Measurements from ENCODE around the gene BAZ1B. TPM values are rescaled to one million over a fixed set of nuclear protein-coding genes. Genes with fewer than 3 reads are reported as not detected.

The BAZ1B gene
- total and polyA plus RNA-seq, 2 of the 4 experiments (the other 2 are of a cell fraction), result 20.2 to 45.0 TPM

GRCh38 chr7:73547841-73548240, 25.7 kb upstream of the BAZ1B start:
- H4K91ac ChIP-seq (ENCODE audit: insufficient read depth, low read depth, low read length), result no peak overlapping the region
- no peak overlapping the region for H3K27ac ChIP-seq (ENCODE audit: insufficient read depth, low read length)
- CTCF ChIA-PET, result interaction anchor here (1.1 kb wide), 1 partner anchor 27 kb away, joined by 3 read pairs; no protein-coding TSS in a partner anchor
- no peak overlapping the region for H2AK5ac ChIP-seq (ENCODE audit: low read depth, low read length)
- H3K79me1 ChIP-seq (ENCODE audit: low read depth in 1 of 2, low read length in 2 of 2), result peaks cover 48 to 83% of the 10 kb centered on the region in 2 experiments
- H3K36me3 ChIP-seq (ENCODE audit: control insufficient read depth, insufficient read depth, low read length), result peaks cover 31% of the 10 kb centered on the region
- in situ Hi-C loops (cut with MboI; ENCODE audit: low sequenced_read_pairs), result no loop called here
- H2BK5ac ChIP-seq (ENCODE audit: low read depth, low read length, poor library complexity, severe bottlenecking), result no peak overlapping the region
- ATAC-seq (ENCODE audit: low read depth) (no peak), DNase-seq (no peak)
- H3K9me3 ChIP-seq (ENCODE audit: control insufficient read depth, insufficient read depth, low read length), result no peaks in the 10 kb centered on the region
- no peak overlapping the region for H4K5ac ChIP-seq (ENCODE audit: low read depth, low read length)
- H3K27me3 ChIP-seq (ENCODE audit: control insufficient read depth, insufficient read depth, low read length), result no peaks in the 10 kb centered on the region
- no peak overlapping the region for H3K14ac ChIP-seq (replicated peaks; ENCODE audit: low read depth, low read length)
- H4K8ac ChIP-seq (ENCODE audit: low read depth in 2 of 2, low read length in 2 of 2), result no peak overlapping the region
- H3K4me2 ChIP-seq (ENCODE audit: low read depth, low read length), result no peak overlapping the region
- H2BK120ac ChIP-seq (ENCODE audit: low read depth, low read length), result no peak overlapping the region
- no peak overlapping the region for H3K23ac ChIP-seq (ENCODE audit: low read depth, low read length)
- WGBS, 2 experiments (ENCODE audit: extremely low coverage in 2 of 2, insufficient read length in 1 of 2), result 100% methylated on average over 4 of the region's 9 CpGs; no CpG with 5 or more reads in 1 of the 2 experiments
- H3K4me3 ChIP-seq (ENCODE audit: insufficient read depth, low read depth, low read length), result no peak overlapping the region
- H2AK9ac ChIP-seq (replicated peaks; ENCODE audit: low read depth, low read length, poor library complexity), result no peak overlapping the region
- dilution Hi-C loops (cut with HindIII; ENCODE audit: low sequenced_read_pairs, unreplicated experiment), result no loop called here
- no peak overlapping the region for H2BK20ac ChIP-seq (ENCODE audit: low read depth, low read length)
- intact Hi-C loops (cut with micrococcal nuclease), result no loop called here
- no TSS peak for BruUV-seq (replicated peaks)
- 0 out of 2 replicates have a peak, but pooled peaks cover 9% of the 10 kb centered on the region for H3K9me1 ChIP-seq (ENCODE audit: insufficient read depth, low read length)
- no peaks in the 10 kb centered on the region for H3K4me1 ChIP-seq (ENCODE audit: control insufficient read depth, insufficient read depth, low read length)
- no peak overlapping the region for H3K9ac ChIP-seq (ENCODE audit: low read depth, low read length)
- H2AFZ ChIP-seq (replicated peaks; ENCODE audit: low read length, poor library complexity), result no peak overlapping the region
- no peak for TF ChIP-seq POLR2A (IDR thresholded peaks at IDR 0.05; ENCODE audit: low read depth, low read length)
- no peak for TF ChIP-seq MXI1 (IDR thresholded peaks at IDR 0.05; ENCODE audit: borderline replicate concordance, low read depth, low read length)
- TF ChIP-seq CHD1 (IDR thresholded peaks at IDR 0.05; ENCODE audit: low read depth, low read length), result no peak
- no peak for TF ChIP-seq BHLHE40 (IDR thresholded peaks at IDR 0.05; ENCODE audit: low read depth, low read length)
- TF ChIP-seq CEBPB (IDR thresholded peaks at IDR 0.05; ENCODE audit: low read depth, low read length), result no peak
- TF ChIP-seq MAZ (IDR thresholded peaks at IDR 0.05; ENCODE audit: borderline replicate concordance, low read depth, low read length), result no peak
- no peak for TF ChIP-seq RFX5 (IDR thresholded peaks at IDR 0.05; ENCODE audit: low read depth, low read length)
- TF ChIP-seq USF2 (IDR thresholded peaks at IDR 0.05; ENCODE audit: low read depth, low read length), result no peak
- TF ChIP-seq RCOR1 (IDR thresholded peaks at IDR 0.05; ENCODE audit: insufficient replicate concordance, low read length), result no peak
- no peak for TF ChIP-seq NFE2L2 (IDR thresholded peaks at IDR 0.05; ENCODE audit: low read depth, low read length)
- TF ChIP-seq MAFK (IDR thresholded peaks at IDR 0.05; ENCODE audit: low read depth, low read length), result no peak
- TF ChIP-seq CTCF (conservative IDR thresholded peaks at IDR 0.05; ENCODE audit: low read depth, low read length), result no peak
- TF ChIP-seq RAD21 (IDR thresholded peaks at IDR 0.05; ENCODE audit: low read length), result no peak
- TF ChIP-seq SMC3 (IDR thresholded peaks at IDR 0.05; ENCODE audit: low read depth, low read length), result no peak
- TF ChIP-seq FOS (IDR thresholded peaks at IDR 0.05; ENCODE audit: low read depth, low read length), result no peak
- TF ChIP-seq ELK1 (IDR thresholded peaks at IDR 0.05; ENCODE audit: borderline replicate concordance, low read depth, low read length), result no peak
- no peak overlapping the region for H3K4ac ChIP-seq (ENCODE audit: low read depth, low read length)
- no peak overlapping the region for H2BK15ac ChIP-seq (ENCODE audit: low read depth, low read length)
- H4K20me1 ChIP-seq (ENCODE audit: insufficient read depth, low read length), result peaks cover 27% of the 10 kb centered on the region
- no peak overlapping the region for H3K18ac ChIP-seq (ENCODE audit: low read depth, low read length)
- POLR2A ChIA-PET (ENCODE audit: unreplicated experiment), result no interaction called here
- H3K56ac ChIP-seq (ENCODE audit: extremely low read depth, insufficient read depth, low read length), result no peak overlapping the region
